ENCODE data around the gene ZKSCAN4. TPM values are rescaled to one million over a fixed set of nuclear protein-coding genes. Genes with fewer than 3 reads are reported as not detected.

Gene ZKSCAN4
- total and polyA plus RNA-seq, 10 of the 15 experiments (the other 5 are each of a cell fraction or from before 2014, with no cell fraction given) = 3.0 to 6.5 (median 5.0) TPM

DNA sequence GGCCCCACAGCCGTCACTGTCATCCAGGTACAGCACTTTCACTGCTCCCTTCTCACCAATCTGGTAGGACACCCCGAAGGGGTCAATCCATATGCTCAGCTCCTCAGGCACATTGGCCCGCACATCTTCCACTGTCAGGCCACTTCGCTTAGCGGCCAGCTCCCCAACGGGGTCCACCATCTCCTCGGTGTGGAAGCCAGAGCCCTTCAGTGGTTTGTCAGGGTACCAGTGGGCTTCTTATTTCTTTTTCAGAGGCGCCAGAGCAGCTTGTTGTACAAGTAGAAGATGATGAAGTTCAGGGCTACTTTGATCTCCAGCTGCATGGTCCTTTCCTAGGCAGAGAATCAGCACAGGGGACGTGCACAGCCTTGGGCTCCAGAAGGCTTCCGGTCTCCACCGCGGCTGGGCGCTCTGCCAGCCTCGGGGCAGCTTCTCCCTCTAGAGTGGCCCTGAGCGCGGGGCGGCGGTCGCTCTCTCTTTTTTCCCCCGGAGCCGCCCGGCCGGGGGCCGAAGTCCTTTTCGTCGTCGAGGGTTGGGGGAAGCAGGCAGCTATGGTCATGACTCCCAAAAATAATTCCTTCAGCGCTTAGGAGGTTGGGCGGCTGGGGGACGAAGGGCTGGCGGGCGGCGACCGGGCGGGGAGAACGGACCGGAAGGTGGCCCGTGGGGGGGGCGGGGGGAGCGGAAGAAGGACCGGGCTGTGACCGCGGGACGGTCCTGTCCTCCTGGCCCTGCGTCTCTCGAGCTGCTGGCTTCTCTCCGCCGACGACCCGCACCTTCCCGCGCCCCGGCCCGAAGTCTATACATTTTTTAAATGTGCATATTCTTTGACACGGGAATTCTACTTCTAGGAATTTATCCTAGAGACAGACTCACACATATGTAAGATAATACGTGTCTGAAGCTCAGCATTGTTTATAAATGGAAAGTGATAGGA is 33.5 kb downstream of the ZKSCAN4 start:
- H3K9me3 ChIP-seq (replicated peaks; ENCODE audit: control insufficient read depth, insufficient read depth, low read length) = no peaks in the 10 kb centered on the region; the same call in 2 of the 3 replicates
- peak; percentile 97 for ATAC-seq
- H2AFZ ChIP-seq (ENCODE audit: control insufficient read depth, low read depth, low read length) = peak overlapping the region; percentile 73
- H3K4me2 ChIP-seq (ENCODE audit: control insufficient read depth, insufficient read depth) = peak overlapping the region; percentile 89
- H3K4me3 ChIP-seq = peak overlapping the region; percentile 83
- ChIA-PET SMC1A (ENCODE audit: uncharacterized antibody, unreplicated experiment) (interaction anchor here (1.0 to 3.2 kb wide), 10 partner anchors 29 to 165 kb away, joined by 3 to 13 read pairs (median 4); partner anchors contain the start of genes ZKSCAN8 and ZSCAN26), RAD21 (ENCODE audit: unreplicated experiment) (interaction anchor here (0.6 to 1.5 kb wide), 10 partner anchors 34 to 301 kb away, joined by 3 to 9 read pairs (median 4); partner anchors contain the start of genes ZKSCAN4, ZKSCAN8 and ZSCAN26), CTCF (interaction anchor here (0.5 to 1.8 kb wide), 7 partner anchors 34 to 301 kb away, joined by 3 to 6 read pairs (median 4); partner anchors contain the start of gene ZKSCAN4), POLR2A (interaction anchor here (0.5 to 1.4 kb wide), 11 partner anchors 9 to 772 kb away, joined by 3 to 7 read pairs (median 3); partner anchors contain the start of genes ZKSCAN4 and ZSCAN26)
- H3K27me3 ChIP-seq (replicated peaks in 1 of 2; ENCODE audit: control insufficient read depth in 2 of 2, insufficient read depth in 2 of 2, low read length in 1 of 2) = no peaks in the 10 kb centered on the region; a peak in 1 of 4 replicates
- peak overlapping the region; percentile 45 for H3K9ac ChIP-seq (ENCODE audit: control insufficient read depth, insufficient read depth, low read length)
- peaks cover 3% of the 10 kb centered on the region; the same call in 1 of the 2 replicates for H3K4me1 ChIP-seq (ENCODE audit: control insufficient read depth, insufficient read depth, low read length)
- H3K27ac ChIP-seq (ENCODE audit: control insufficient read depth, insufficient read depth) = no peak overlapping the region
- H3K36me3 ChIP-seq (ENCODE audit: control insufficient read depth in 2 of 2, insufficient read depth in 2 of 2, low read length in 1 of 2) = no peaks in the 10 kb centered on the region
- H3K79me2 ChIP-seq (ENCODE audit: control insufficient read depth, insufficient read depth, low read length) = no peaks in the 10 kb centered on the region
- in situ Hi-C loops (cut with MboI) (loop anchor here (5.0 kb wide), 1 partner anchor 76 kb away; the partner anchor contains the start of gene ZKSCAN8), intact Hi-C loops (cut with micrococcal nuclease; ENCODE audit: unreplicated experiment) (loop anchor here (10.0 kb wide), 1 partner anchor 726 kb away; no protein-coding TSS in a partner anchor)
- FAIRE-seq = peak; percentile 27
- DNase-seq (ENCODE audit: low read depth, low spot score) = no peak
- 14% methylated on average over 48 of the region's 56 CpGs for WGBS (ENCODE audit: insufficient coverage, insufficient replicate concordance, low lambda C conversion rate, missing lambda C conversion rate)
- BruUV-seq (replicated peaks) = TSS peak; percentile 97
- H4K20me1 ChIP-seq (ENCODE audit: control insufficient read depth, insufficient read depth) = no peaks in the 10 kb centered on the region
- TF ChIP-seq, protein P1, sequence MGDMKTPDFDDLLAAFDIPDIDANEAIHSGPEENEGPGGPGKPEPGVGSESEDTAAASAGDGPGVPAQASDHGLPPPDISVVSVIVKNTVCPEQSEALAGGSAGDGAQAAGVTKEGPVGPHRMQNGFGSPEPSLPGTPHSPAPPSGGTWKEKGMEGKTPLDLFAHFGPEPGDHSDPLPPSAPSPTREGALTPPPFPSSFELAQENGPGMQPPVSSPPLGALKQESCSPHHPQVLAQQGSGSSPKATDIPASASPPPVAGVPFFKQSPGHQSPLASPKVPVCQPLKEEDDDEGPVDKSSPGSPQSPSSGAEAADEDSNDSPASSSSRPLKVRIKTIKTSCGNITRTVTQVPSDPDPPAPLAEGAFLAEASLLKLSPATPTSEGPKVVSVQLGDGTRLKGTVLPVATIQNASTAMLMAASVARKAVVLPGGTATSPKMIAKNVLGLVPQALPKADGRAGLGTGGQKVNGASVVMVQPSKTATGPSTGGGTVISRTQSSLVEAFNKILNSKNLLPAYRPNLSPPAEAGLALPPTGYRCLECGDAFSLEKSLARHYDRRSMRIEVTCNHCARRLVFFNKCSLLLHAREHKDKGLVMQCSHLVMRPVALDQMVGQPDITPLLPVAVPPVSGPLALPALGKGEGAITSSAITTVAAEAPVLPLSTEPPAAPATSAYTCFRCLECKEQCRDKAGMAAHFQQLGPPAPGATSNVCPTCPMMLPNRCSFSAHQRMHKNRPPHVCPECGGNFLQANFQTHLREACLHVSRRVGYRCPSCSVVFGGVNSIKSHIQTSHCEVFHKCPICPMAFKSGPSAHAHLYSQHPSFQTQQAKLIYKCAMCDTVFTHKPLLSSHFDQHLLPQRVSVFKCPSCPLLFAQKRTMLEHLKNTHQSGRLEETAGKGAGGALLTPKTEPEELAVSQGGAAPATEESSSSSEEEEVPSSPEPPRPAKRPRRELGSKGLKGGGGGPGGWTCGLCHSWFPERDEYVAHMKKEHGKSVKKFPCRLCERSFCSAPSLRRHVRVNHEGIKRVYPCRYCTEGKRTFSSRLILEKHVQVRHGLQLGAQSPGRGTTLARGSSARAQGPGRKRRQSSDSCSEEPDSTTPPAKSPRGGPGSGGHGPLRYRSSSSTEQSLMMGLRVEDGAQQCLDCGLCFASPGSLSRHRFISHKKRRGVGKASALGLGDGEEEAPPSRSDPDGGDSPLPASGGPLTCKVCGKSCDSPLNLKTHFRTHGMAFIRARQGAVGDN (IDR thresholded peaks at IDR 0.05) = peak; percentile 65
- 0 out of 2 replicates have a peak, but pooled peaks have one; percentile 32 for TF ChIP-seq MXI1 (IDR thresholded peaks at IDR 0.05; ENCODE audit: low read depth, low read length)
- TF ChIP-seq, protein P2, sequence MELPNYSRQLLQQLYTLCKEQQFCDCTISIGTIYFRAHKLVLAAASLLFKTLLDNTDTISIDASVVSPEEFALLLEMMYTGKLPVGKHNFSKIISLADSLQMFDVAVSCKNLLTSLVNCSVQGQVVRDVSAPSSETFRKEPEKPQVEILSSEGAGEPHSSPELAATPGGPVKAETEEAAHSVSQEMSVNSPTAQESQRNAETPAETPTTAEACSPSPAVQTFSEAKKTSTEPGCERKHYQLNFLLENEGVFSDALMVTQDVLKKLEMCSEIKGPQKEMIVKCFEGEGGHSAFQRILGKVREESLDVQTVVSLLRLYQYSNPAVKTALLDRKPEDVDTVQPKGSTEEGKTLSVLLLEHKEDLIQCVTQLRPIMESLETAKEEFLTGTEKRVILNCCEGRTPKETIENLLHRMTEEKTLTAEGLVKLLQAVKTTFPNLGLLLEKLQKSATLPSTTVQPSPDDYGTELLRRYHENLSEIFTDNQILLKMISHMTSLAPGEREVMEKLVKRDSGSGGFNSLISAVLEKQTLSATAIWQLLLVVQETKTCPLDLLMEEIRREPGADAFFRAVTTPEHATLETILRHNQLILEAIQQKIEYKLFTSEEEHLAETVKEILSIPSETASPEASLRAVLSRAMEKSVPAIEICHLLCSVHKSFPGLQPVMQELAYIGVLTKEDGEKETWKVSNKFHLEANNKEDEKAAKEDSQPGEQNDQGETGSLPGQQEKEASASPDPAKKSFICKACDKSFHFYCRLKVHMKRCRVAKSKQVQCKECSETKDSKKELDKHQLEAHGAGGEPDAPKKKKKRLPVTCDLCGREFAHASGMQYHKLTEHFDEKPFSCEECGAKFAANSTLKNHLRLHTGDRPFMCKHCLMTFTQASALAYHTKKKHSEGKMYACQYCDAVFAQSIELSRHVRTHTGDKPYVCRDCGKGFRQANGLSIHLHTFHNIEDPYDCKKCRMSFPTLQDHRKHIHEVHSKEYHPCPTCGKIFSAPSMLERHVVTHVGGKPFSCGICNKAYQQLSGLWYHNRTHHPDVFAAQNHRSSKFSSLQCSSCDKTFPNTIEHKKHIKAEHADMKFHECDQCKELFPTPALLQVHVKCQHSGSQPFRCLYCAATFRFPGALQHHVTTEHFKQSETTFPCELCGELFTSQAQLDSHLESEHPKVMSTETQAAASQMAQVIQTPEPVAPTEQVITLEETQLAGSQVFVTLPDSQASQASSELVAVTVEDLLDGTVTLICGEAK (IDR thresholded peaks at IDR 0.05; ENCODE audit: borderline replicate concordance) = peak; percentile 86
- no peak for TF ChIP-seq RBBP5 (conservative IDR thresholded peaks at IDR 0.05)
- peak; percentile 85 for TF ChIP-seq GABPA (IDR thresholded peaks at IDR 0.05; ENCODE audit: low read depth)
- TF ChIP-seq EED (IDR thresholded peaks at IDR 0.05; ENCODE audit: low read depth) = no peak
- TF ChIP-seq SREBF2 (IDR thresholded peaks at IDR 0.05; ENCODE audit: low read length) = no peak
- peak; percentile 67 for TF ChIP-seq POLR2A (IDR thresholded peaks at IDR 0.05; ENCODE audit: low read depth, low read length)
- TF ChIP-seq SIN3A (IDR thresholded peaks at IDR 0.05; ENCODE audit: low read depth, low read length) = 0 out of 2 replicates have a peak, but pooled peaks have one; percentile 27
- TF ChIP-seq, protein P3, sequence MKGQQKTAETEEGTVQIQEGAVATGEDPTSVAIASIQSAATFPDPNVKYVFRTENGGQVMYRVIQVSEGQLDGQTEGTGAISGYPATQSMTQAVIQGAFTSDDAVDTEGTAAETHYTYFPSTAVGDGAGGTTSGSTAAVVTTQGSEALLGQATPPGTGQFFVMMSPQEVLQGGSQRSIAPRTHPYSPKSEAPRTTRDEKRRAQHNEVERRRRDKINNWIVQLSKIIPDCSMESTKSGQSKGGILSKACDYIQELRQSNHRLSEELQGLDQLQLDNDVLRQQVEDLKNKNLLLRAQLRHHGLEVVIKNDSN (IDR thresholded peaks at IDR 0.05; ENCODE audit: borderline replicate concordance, extremely low read length, insufficient read depth, low read depth, low read length) = no peak
- 0 out of 2 replicates have a peak, but pooled peaks have one; percentile 27 for TF ChIP-seq POLR2AphosphoS2 (IDR thresholded peaks at IDR 0.05; ENCODE audit: low read depth, low read length)
- no peak for TF ChIP-seq TCF3 (IDR thresholded peaks at IDR 0.05; ENCODE audit: borderline replicate concordance, insufficient read depth, low read depth, low read length)

All from GM12878 (cell line).